Thyroid gland (tissue), 4 donors: ENCODE measurements around the gene SLC2A9.

ENCODE experiments used
- POLR2A ChIP-seq, 2 donors: fragments of 450-650 bp; IDR thresholded peaks; one replicate each; pipeline ENCODE4 v1.6.1; 2017; ENCODE audit warnings: antibody characterized with exemption in 2 of 2, mild to moderate bottlenecking in 2 of 2, moderate library complexity in 1 of 2
- TF ChIP-seq, protein P1 (sequence below), 6 experiments: fragments of 200-600 bp in 3 of 6; fragments of 450-650 bp in 3 of 6; sonication (generic) in 3 of 6; IDR thresholded peaks; one replicate each; pipeline ENCODE4 v1.5.1; 2016 to 2019; ENCODE audit warnings: antibody characterized with exemption in 6 of 6, mild to moderate bottlenecking in 2 of 6, inconsistent platforms in 1 of 6, moderate library complexity in 1 of 6

DNA sequence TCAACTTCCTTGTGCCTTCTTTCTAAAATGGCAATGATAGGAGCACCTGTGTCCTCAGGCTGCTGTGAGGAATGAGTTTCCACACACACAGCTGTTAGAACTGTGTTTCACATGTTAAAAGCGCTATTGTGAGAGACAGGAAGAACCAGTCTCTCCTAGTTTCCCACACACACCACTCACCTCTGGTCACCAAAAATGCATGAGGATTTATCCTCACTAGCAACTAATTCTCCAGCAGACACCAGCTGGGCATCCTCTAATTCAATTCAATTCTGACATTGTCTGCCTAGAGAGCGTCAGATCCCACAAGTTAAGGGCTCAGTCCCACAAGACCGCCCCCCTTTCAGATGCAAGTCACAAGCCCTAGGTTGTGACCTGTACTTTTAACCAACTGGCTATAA lies 29.0 kb upstream of the SLC2A9 start:
- TF ChIP-seq, protein P1, sequence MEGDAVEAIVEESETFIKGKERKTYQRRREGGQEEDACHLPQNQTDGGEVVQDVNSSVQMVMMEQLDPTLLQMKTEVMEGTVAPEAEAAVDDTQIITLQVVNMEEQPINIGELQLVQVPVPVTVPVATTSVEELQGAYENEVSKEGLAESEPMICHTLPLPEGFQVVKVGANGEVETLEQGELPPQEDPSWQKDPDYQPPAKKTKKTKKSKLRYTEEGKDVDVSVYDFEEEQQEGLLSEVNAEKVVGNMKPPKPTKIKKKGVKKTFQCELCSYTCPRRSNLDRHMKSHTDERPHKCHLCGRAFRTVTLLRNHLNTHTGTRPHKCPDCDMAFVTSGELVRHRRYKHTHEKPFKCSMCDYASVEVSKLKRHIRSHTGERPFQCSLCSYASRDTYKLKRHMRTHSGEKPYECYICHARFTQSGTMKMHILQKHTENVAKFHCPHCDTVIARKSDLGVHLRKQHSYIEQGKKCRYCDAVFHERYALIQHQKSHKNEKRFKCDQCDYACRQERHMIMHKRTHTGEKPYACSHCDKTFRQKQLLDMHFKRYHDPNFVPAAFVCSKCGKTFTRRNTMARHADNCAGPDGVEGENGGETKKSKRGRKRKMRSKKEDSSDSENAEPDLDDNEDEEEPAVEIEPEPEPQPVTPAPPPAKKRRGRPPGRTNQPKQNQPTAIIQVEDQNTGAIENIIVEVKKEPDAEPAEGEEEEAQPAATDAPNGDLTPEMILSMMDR (IDR thresholded peaks at IDR 0.05): no peak
- no peak for TF ChIP-seq POLR2A (IDR thresholded peaks at IDR 0.05)
